Loucy (cell line): ENCODE results near the gene PTOV1.

ENCODE experiments used
- EZH2phosphoT487 ChIP-seq: fragments of 200-600 bp; IDR thresholded peaks from 2 replicates; pipeline ENCODE4 v1.6.1; 2018; ENCODE audit warnings: antibody characterized with exemption, mild to moderate bottlenecking, moderate library complexity, borderline replicate concordance
- TF ChIP-seq, protein P1 (sequence below): fragments of 200-600 bp; sonication (generic); conservative IDR thresholded peaks from 2 replicates; pipeline ENCODE4 v1.5.1; 2014; ENCODE audit warnings: mild to moderate bottlenecking, antibody characterized with exemption, low read length

DNA sequence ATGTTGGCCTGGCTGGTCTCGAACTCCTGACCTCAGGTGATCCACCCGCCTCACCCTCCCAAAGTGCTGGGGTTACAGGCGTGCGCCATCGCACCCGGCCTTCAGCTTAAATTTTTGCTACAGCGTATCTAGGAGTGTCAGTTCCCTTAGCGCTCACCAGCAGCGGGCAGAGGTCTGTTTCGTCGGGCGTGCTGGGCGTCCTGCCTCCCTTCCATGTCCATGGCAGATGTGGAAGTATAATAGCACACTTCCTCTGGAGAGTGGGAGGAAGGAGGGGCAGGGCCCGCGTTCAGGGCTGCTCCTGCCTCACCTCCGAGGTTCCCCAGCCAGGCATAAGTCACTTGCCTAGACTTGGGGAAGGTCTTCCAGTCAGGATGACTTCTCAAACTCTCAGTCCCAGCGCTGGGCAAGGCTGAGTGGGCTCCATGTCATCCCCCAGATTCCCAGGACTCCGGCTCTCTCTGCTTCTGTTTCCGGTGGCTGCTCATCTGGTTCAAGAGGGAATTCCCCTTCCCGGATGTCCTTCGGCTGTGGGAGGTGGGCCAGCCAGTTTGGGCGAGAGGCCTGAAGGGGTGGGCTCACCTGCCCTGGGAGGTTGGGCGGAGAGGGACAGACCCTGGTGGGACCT is 36.2 kb downstream of the PTOV1 start:
- TF ChIP-seq, protein P1, sequence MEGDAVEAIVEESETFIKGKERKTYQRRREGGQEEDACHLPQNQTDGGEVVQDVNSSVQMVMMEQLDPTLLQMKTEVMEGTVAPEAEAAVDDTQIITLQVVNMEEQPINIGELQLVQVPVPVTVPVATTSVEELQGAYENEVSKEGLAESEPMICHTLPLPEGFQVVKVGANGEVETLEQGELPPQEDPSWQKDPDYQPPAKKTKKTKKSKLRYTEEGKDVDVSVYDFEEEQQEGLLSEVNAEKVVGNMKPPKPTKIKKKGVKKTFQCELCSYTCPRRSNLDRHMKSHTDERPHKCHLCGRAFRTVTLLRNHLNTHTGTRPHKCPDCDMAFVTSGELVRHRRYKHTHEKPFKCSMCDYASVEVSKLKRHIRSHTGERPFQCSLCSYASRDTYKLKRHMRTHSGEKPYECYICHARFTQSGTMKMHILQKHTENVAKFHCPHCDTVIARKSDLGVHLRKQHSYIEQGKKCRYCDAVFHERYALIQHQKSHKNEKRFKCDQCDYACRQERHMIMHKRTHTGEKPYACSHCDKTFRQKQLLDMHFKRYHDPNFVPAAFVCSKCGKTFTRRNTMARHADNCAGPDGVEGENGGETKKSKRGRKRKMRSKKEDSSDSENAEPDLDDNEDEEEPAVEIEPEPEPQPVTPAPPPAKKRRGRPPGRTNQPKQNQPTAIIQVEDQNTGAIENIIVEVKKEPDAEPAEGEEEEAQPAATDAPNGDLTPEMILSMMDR, result no peak
- TF ChIP-seq EZH2phosphoT487, result no peak
